ENCODE results near the gene CSNK1G1. TPM values are rescaled to one million over a fixed set of nuclear protein-coding genes. Genes with fewer than 3 reads are reported as not detected.

CSNK1G1 gene
- total RNA-seq, 2 donors from 2014 or later = 9.3 to 11.8 TPM

- H3K27me3 ChIP-seq (replicated peaks; ENCODE audit: insufficient read depth) = no peaks in the 10 kb centered on the region
- H3K36me3 ChIP-seq = peaks cover 3% of the 10 kb centered on the region
- no peak overlapping the region for H3K4me3 ChIP-seq
- DNase-seq (ENCODE audit: low spot score) = no peak
- no peaks in the 10 kb centered on the region for H3K9me3 ChIP-seq
- TF ChIP-seq CTCF (IDR thresholded peaks at IDR 0.05) = no peak
- H3K4me1 ChIP-seq (ENCODE audit: control insufficient read depth in 1 of 2, low read depth in 2 of 2) = no peaks in the 10 kb centered on the region
- ATAC-seq (ENCODE audit: insufficient number of reproducible peaks, low FRiP score, low read depth) = no peak
- H3K27ac ChIP-seq = no peak overlapping the region
Measured at GRCh38 chr15:64182859-64183370, 173.1 kb downstream of the CSNK1G1 start.

GRCh38 chr15:64180235-64180824 lies 175.6 kb downstream of the CSNK1G1 start:
- no peak for ATAC-seq (ENCODE audit: insufficient number of reproducible peaks, low FRiP score, low read depth)
- Histone ChIP-seq H3K27me3 (replicated peaks; ENCODE audit: insufficient read depth) (no peaks in the 10 kb centered on the region), H3K9me3 (no peaks in the 10 kb centered on the region), H3K4me1 (ENCODE audit: control insufficient read depth in 1 of 2, low read depth in 2 of 2) (no peaks in the 10 kb centered on the region), H3K27ac (no peak overlapping the region), H3K36me3 (no peaks in the 10 kb centered on the region), H3K4me3 (no peak overlapping the region)
- no peak for DNase-seq (ENCODE audit: low spot score)
- no peak for TF ChIP-seq CTCF (IDR thresholded peaks at IDR 0.05)

GRCh38 chr15:64166102-64166890 lies 189.7 kb downstream of the CSNK1G1 start:
- Histone ChIP-seq H3K4me1 (ENCODE audit: control insufficient read depth in 1 of 2, low read depth in 2 of 2) (peaks cover 8 to 16% of the 10 kb centered on the region in 2 donors), H3K4me3 (no peak overlapping the region), H3K27ac (no peak overlapping the region), H3K36me3 (no peaks in the 10 kb centered on the region), H3K9me3 (no peaks in the 10 kb centered on the region), H3K27me3 (replicated peaks; ENCODE audit: insufficient read depth) (no peaks in the 10 kb centered on the region)
- ATAC-seq (ENCODE audit: insufficient number of reproducible peaks, low FRiP score, low read depth) (no peak), DNase-seq (ENCODE audit: low spot score) (no peak)
- TF ChIP-seq CTCF (IDR thresholded peaks at IDR 0.05) = no peak

- Histone ChIP-seq H3K4me1 (ENCODE audit: control insufficient read depth in 1 of 2, low read depth in 2 of 2) (peaks cover 20 to 35% of the 10 kb centered on the region in 2 donors), H3K4me3 (no peak overlapping the region), H3K27me3 (replicated peaks; ENCODE audit: insufficient read depth) (no peaks in the 10 kb centered on the region), H3K36me3 (peaks cover 14% of the 10 kb centered on the region), H3K9me3 (no peaks in the 10 kb centered on the region), H3K27ac (no peak overlapping the region)
- ATAC-seq (ENCODE audit: insufficient number of reproducible peaks, low FRiP score, low read depth) (no peak), DNase-seq (ENCODE audit: low spot score) (no peak)
- no peak for TF ChIP-seq CTCF (IDR thresholded peaks at IDR 0.05)
Measured at GRCh38 chr15:64164436-64164835, 191.5 kb downstream of the CSNK1G1 start.

- H3K9me3 ChIP-seq = no peaks in the 10 kb centered on the region
- ATAC-seq (ENCODE audit: insufficient number of reproducible peaks, low FRiP score, low read depth) (no peak), DNase-seq (ENCODE audit: low spot score) (no peak)
- H3K27me3 ChIP-seq (replicated peaks; ENCODE audit: insufficient read depth) = no peaks in the 10 kb centered on the region
- peaks cover 21% of the 10 kb centered on the region for H3K36me3 ChIP-seq
- peak overlapping the region; percentile 94 for H3K4me3 ChIP-seq
- H3K4me1 ChIP-seq (ENCODE audit: control insufficient read depth in 1 of 2, low read depth in 2 of 2) = peaks cover 20 to 36% of the 10 kb centered on the region in 2 donors
- peak overlapping the region; percentile 82 to 88 for H3K27ac ChIP-seq
- no peak for TF ChIP-seq CTCF (IDR thresholded peaks at IDR 0.05)
Measured at GRCh38 chr15:64163659-64164362, 192.2 kb downstream of the CSNK1G1 start.

Measured in thoracic aorta (tissue), 2 donors.